D341Med (cell line): ENCODE results near the gene WDSUB1.

Source experiments
- DNase-seq: peaks from one replicate; pipeline ENCODE4 v3.0.0; 2012; ENCODE audit warnings: low spot score

Gene WDSUB1

GRCh38 chr2:159224061-159224813, 62.3 kb downstream of the WDSUB1 start:
- DNase-seq: no peak

GRCh38 chr2:159219394-159219998, 67.0 kb downstream of the WDSUB1 start:
- no peak for DNase-seq

GRCh38 chr2:159218389-159218788, 68.1 kb downstream of the WDSUB1 start:
- DNase-seq: no peak

GRCh38 chr2:159217676-159218075, 68.8 kb downstream of the WDSUB1 start:
- no peak for DNase-seq

GRCh38 chr2:159215116-159215515, 71.4 kb downstream of the WDSUB1 start:
- DNase-seq: no peak

GRCh38 chr2:159214325-159214865, 72.1 kb downstream of the WDSUB1 start:
- DNase-seq: no peak

- DNase-seq: no peak
These were observed 73.2 kb downstream of the WDSUB1 start for GRCh38 chr2:159213296-159213695.

GRCh38 chr2:159211447-159212396, 74.8 kb downstream of the WDSUB1 start:
- DNase-seq: no peak

- no peak for DNase-seq
These were observed 76.9 kb downstream of the WDSUB1 start for GRCh38 chr2:159209341-159210306.

GRCh38 chr2:159208438-159208837, 78.1 kb downstream of the WDSUB1 start:
- no peak for DNase-seq

GRCh38 chr2:159206736-159207380, 79.6 kb downstream of the WDSUB1 start:
- DNase-seq: no peak

GRCh38 chr2:159204381-159205144, 81.9 kb downstream of the WDSUB1 start:
- no peak for DNase-seq

- DNase-seq: no peak
These were observed 83.9 kb downstream of the WDSUB1 start for GRCh38 chr2:159202568-159203071.

GRCh38 chr2:159201360-159202063, 85.0 kb downstream of the WDSUB1 start:
- no peak for DNase-seq

GRCh38 chr2:159200498-159200897, 86.0 kb downstream of the WDSUB1 start:
- DNase-seq: no peak

- DNase-seq: no peak
These were observed 86.6 kb downstream of the WDSUB1 start for GRCh38 chr2:159199761-159200465.

- no peak for DNase-seq
These were observed 87.3 kb downstream of the WDSUB1 start for GRCh38 chr2:159199236-159199635.

GRCh38 chr2:159196393-159196925, 90.0 kb downstream of the WDSUB1 start:
- no peak for DNase-seq
